Stimulated activated CD4-positive, alpha-beta T cell treated with anti-CD3 and anti-CD28 coated beads, Interleukin-2, amount 100 ng/mL, for 4 hours (primary cell): ENCODE measurements around the gene MISP3.

ENCODE experiments used
- DNase-seq: peaks from one replicate; pipeline ENCODE4 v3.0.0-alpha.2; 2020; ENCODE audit warnings: low read depth

MISP3 gene

GRCh38 chr19:14102756-14103155, 30.2 kb downstream of the MISP3 start:
- no peak for DNase-seq

GRCh38 chr19:14103310-14103709, 30.7 kb downstream of the MISP3 start:
- no peak for DNase-seq

- no peak for DNase-seq
These were observed 33.1 kb downstream of the MISP3 start for GRCh38 chr19:14105680-14106079.

- DNase-seq: no peak
These were observed 34.3 kb downstream of the MISP3 start for GRCh38 chr19:14106840-14107239.

- no peak for DNase-seq
These were observed 35.2 kb downstream of the MISP3 start for GRCh38 chr19:14107581-14108461.

- no peak for DNase-seq
These were observed 38.1 kb downstream of the MISP3 start for GRCh38 chr19:14110650-14111049.

GRCh38 chr19:14111486-14111885, 38.9 kb downstream of the MISP3 start:
- no peak for DNase-seq

GRCh38 chr19:14112051-14112808, 39.6 kb downstream of the MISP3 start:
- DNase-seq: no peak

GRCh38 chr19:14112809-14113385, 40.3 kb downstream of the MISP3 start:
- DNase-seq: no peak

- DNase-seq: peak; percentile 21
These were observed 41.3 kb downstream of the MISP3 start for GRCh38 chr19:14113762-14114414.

- no peak for DNase-seq
These were observed 41.9 kb downstream of the MISP3 start for GRCh38 chr19:14114439-14114838.

GRCh38 chr19:14114854-14115253, 42.3 kb downstream of the MISP3 start:
- peak; percentile 37 for DNase-seq

GRCh38 chr19:14115756-14116155, 43.2 kb downstream of the MISP3 start:
- no peak for DNase-seq

GRCh38 chr19:14116525-14116917, 43.9 kb downstream of the MISP3 start:
- no peak for DNase-seq

GRCh38 chr19:14116918-14117578, 44.5 kb downstream of the MISP3 start:
- DNase-seq: no peak

- peak; percentile 99 for DNase-seq
These were observed 45.1 kb downstream of the MISP3 start, which contains the start of gene PRKACA for GRCh38 chr19:14117668-14118164. Gene PRKACA, minus strand, starts transcription at chr19:14117762. Its CDS starts 215 bp downstream, at chr19:14117547.

- no peak for DNase-seq
These were observed 45.8 kb downstream of the MISP3 start for GRCh38 chr19:14118165-14119051.

- no peak for DNase-seq
These were observed 46.6 kb downstream of the MISP3 start for GRCh38 chr19:14119146-14119545.

- no peak for DNase-seq
These were observed 47.3 kb downstream of the MISP3 start for GRCh38 chr19:14119644-14120496.

- no peak for DNase-seq
These were observed 47.9 kb downstream of the MISP3 start for GRCh38 chr19:14120497-14120780.
